Natural killer cell (primary cell): ENCODE measurements around the gene FGA. TPM values are rescaled to one million over a fixed set of nuclear protein-coding genes. Genes with fewer than 3 reads are reported as not detected.

Experiments
- ATAC-seq, 3 donors: fragments of 150-1000 bp in 2 of 3; fragments of 200-7000 bp in 1 of 3; cut with Tn5 transposase; 1 replicate in 1 of 3; 2 replicates in 2 of 3; pipeline ENCODE4 v1.10.0; 2021; ENCODE audit warnings: mild to moderate bottlenecking in 2 of 3, moderate library complexity in 2 of 3
- DNase-seq, 2 donors: peaks; one replicate each; pipeline versions ENCODE4 v3.0.0 to v3.0.0-alpha.2; 2013 to 2021; ENCODE audit warnings: mixed read lengths in 1 of 2
- H3K27ac ChIP-seq: one replicate; pipeline ENCODE4 v1.5.1; 2013; ENCODE audit warnings: mild to moderate bottlenecking, low read length
- H3K27me3 ChIP-seq: one replicate; pipeline ENCODE4 v1.6.1; 2013; ENCODE audit warnings: low read length; ENCODE audit not compliant: control insufficient read depth, insufficient read depth
- H3K36me3 ChIP-seq: one replicate; pipeline ENCODE4 v1.6.1; 2013; ENCODE audit warnings: low read length; ENCODE audit not compliant: control insufficient read depth, insufficient read depth
- H3K4me1 ChIP-seq: one replicate; pipeline ENCODE4 v1.6.1; 2013; ENCODE audit warnings: low read length; ENCODE audit not compliant: control insufficient read depth, insufficient read depth
- H3K4me3 ChIP-seq: one replicate; pipeline ENCODE4 v1.5.1; 2013; ENCODE audit warnings: low read length
- H3K9me3 ChIP-seq: one replicate; pipeline ENCODE4 v1.6.1; 2013; ENCODE audit warnings: low read length; ENCODE audit not compliant: control insufficient read depth, insufficient read depth
- H3K27ac Mint-ChIP-seq, 2 donors: one replicate each; pipeline ENCODE4 v1.8.0; 2022; ENCODE audit warnings: mild to moderate bottlenecking in 2 of 2, mixed read lengths in 2 of 2, moderate library complexity in 1 of 2
- H3K27me3 Mint-ChIP-seq, 2 donors: one replicate each; pipeline ENCODE4 v1.8.0; 2022; ENCODE audit warnings: low read depth in 2 of 2, mixed read lengths in 2 of 2
- H3K36me3 Mint-ChIP-seq: one replicate; pipeline ENCODE4 v1.8.0; 2022; ENCODE audit warnings: mixed read lengths
- H3K4me1 Mint-ChIP-seq, 2 donors: one replicate each; pipeline ENCODE4 v1.8.0; 2022; ENCODE audit warnings: mixed read lengths in 2 of 2
- H3K4me3 Mint-ChIP-seq: one replicate; pipeline ENCODE4 v1.8.0; 2022; ENCODE audit warnings: mild to moderate bottlenecking, moderate library complexity, mixed read lengths
- H3K9me3 Mint-ChIP-seq, 2 donors: one replicate each; pipeline ENCODE4 v1.8.0; 2022; ENCODE audit warnings: mixed read lengths in 2 of 2
- WGBS: methylation state at CpG from one replicate; pipeline ENCODE4 v1.1.7; 2013; ENCODE audit warnings: missing lambda C conversion rate; ENCODE audit not compliant: insufficient coverage; 5-methylcytosine and 5-hydroxymethylcytosine counted together
- intact Hi-C: fragments of 100-400 bp; cut with micrococcal nuclease; formaldehyde crosslinking; loops from one replicate; pipeline ENCODE4 v1.14.2; 2022
- total RNA-seq, 4 donors: library from RNA; stranded (reverse); fragments of 120-200 nt in 1 of 4; gene quantifications; one replicate each; pipeline versions ENCODE4 v1.2.3 to v1.2.4, GENCODE V29; 2013 to 2022
- TF ChIP-seq, protein P1 (sequence below): fragments of 200-600 bp; IDR thresholded peaks from one replicate; pipeline ENCODE4 v1.8.0; 2022; ENCODE audit warnings: antibody characterized with exemption

The FGA gene
- total RNA-seq, 3 donors from 2014 or later (not counting 1 experiment from before 2014, with no cell fraction given) = not detected

- Histone ChIP-seq H3K4me3 (no peak overlapping the region), H3K9me3 (no peaks in the 10 kb centered on the region), H3K4me1 (no peaks in the 10 kb centered on the region), H3K27me3 (peaks cover 2% of the 10 kb centered on the region), H3K36me3 (no peaks in the 10 kb centered on the region), H3K27ac (no peak overlapping the region)
- ATAC-seq (no peak), DNase-seq (no peak)
- H3K4me1 Mint-ChIP-seq = no peaks in the 10 kb centered on the region
- no peak overlapping the region for H3K4me3 Mint-ChIP-seq
- TF ChIP-seq, protein P1, sequence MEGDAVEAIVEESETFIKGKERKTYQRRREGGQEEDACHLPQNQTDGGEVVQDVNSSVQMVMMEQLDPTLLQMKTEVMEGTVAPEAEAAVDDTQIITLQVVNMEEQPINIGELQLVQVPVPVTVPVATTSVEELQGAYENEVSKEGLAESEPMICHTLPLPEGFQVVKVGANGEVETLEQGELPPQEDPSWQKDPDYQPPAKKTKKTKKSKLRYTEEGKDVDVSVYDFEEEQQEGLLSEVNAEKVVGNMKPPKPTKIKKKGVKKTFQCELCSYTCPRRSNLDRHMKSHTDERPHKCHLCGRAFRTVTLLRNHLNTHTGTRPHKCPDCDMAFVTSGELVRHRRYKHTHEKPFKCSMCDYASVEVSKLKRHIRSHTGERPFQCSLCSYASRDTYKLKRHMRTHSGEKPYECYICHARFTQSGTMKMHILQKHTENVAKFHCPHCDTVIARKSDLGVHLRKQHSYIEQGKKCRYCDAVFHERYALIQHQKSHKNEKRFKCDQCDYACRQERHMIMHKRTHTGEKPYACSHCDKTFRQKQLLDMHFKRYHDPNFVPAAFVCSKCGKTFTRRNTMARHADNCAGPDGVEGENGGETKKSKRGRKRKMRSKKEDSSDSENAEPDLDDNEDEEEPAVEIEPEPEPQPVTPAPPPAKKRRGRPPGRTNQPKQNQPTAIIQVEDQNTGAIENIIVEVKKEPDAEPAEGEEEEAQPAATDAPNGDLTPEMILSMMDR = no peak
- no peaks in the 10 kb centered on the region for H3K36me3 Mint-ChIP-seq
- no peaks in the 10 kb centered on the region for H3K9me3 Mint-ChIP-seq
- H3K27me3 Mint-ChIP-seq = peaks cover 12 to 34% of the 10 kb centered on the region in 2 donors
- no peak overlapping the region for H3K27ac Mint-ChIP-seq
- WGBS = 83% methylated on average over 1 of the region's 2 CpGs
- intact Hi-C loops = no loop called here
Measured at GRCh38 chr4:154593868-154594267, 3.3 kb upstream of the FGA start.

- no peaks in the 10 kb centered on the region for H3K36me3 ChIP-seq
- 86% methylated on average over 2 of the region's 3 CpGs for WGBS
- DNase-seq = no peak
- H3K4me1 ChIP-seq = no peaks in the 10 kb centered on the region
- H3K27ac ChIP-seq = no peak overlapping the region
- H3K4me1 Mint-ChIP-seq = no peaks in the 10 kb centered on the region
- H3K27ac Mint-ChIP-seq = no peak overlapping the region
- no peak overlapping the region for H3K4me3 Mint-ChIP-seq
- intact Hi-C loops = no loop called here
- H3K36me3 Mint-ChIP-seq = no peaks in the 10 kb centered on the region
- H3K9me3 ChIP-seq = no peaks in the 10 kb centered on the region
- ATAC-seq = no peak
- peaks cover 2% of the 10 kb centered on the region for H3K27me3 ChIP-seq
- TF ChIP-seq, protein P1 = no peak
- peaks cover 14 to 28% of the 10 kb centered on the region in 2 donors for H3K27me3 Mint-ChIP-seq
- H3K9me3 Mint-ChIP-seq = no peaks in the 10 kb centered on the region
- H3K4me3 ChIP-seq = no peak overlapping the region
Measured at GRCh38 chr4:154591890-154592289, 1.3 kb upstream of the FGA start.

DNA sequence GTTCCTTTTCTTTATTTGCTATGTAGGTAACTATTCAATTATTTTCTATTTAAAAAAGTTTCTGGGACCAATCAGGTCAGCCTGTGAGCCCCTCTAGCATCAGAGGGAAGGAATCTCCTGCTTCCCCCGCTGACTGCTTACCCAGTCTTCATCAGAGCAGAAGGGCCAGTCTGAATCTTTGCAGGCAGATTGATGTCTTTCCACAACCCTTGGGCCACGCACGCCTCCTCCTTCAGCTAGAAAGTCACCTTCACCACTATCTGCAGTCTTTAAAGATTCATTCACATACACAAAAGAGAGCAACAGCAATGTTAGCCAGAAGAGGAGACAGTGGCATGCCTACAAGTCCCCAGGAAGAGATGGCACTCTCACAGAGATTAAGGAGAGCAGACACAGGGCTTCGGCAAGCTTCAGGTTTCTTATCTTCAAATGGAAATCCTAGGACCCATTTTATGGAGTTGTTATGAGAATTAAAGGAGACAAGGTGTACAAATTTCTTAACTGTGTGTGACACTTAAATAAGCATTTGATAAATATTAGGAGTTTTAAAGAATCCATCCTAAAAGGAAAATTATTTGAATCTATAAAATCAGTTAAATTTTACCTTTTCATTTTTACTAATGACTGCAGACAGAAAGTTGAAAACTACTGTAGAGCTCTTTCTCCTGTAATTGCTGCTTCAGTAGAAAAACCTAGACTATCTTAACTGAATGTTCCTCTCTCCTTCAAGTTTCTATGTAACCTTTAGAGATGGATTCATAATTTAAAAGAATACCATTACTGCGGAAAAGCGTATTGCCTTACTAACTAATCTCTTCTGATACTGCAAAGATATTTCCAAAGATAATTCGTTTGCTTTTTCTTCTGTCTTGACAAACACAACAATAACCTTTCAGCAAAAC lies 995 bp downstream of the FGA start:
- WGBS = 89% methylated on average over 6 of the region's 7 CpGs
- H3K36me3 Mint-ChIP-seq = no peaks in the 10 kb centered on the region
- no peaks in the 10 kb centered on the region for H3K4me1 Mint-ChIP-seq
- H3K9me3 Mint-ChIP-seq = no peaks in the 10 kb centered on the region
- H3K27ac ChIP-seq = no peak overlapping the region
- peaks cover 14 to 28% of the 10 kb centered on the region in 2 donors for H3K27me3 Mint-ChIP-seq
- H3K4me3 Mint-ChIP-seq = no peak overlapping the region
- no peaks in the 10 kb centered on the region for H3K36me3 ChIP-seq
- H3K4me1 ChIP-seq = no peaks in the 10 kb centered on the region
- intact Hi-C loops = no loop called here
- TF ChIP-seq, protein P1 = no peak
- no peak overlapping the region for H3K4me3 ChIP-seq
- DNase-seq (no peak), ATAC-seq (no peak)
- no peak overlapping the region for H3K27ac Mint-ChIP-seq
- no peaks in the 10 kb centered on the region for H3K27me3 ChIP-seq
- no peaks in the 10 kb centered on the region for H3K9me3 ChIP-seq
